Aorta (tissue), 5 donors: Measurements from ENCODE around the gene DMRTA2. TPM values are rescaled to one million over a fixed set of nuclear protein-coding genes. Genes with fewer than 3 reads are reported as not detected.

Source experiments
- ATAC-seq: fragments of 200-7000 bp; cut with Tn5 transposase; one replicate; pipeline ENCODE4 v1.9.1; 2022; ENCODE audit warnings: moderate library complexity; ENCODE audit not compliant: low FRiP score
- DNase-seq, 2 donors: peaks; one replicate each; pipeline ENCODE4 v3.0.0-alpha.2; 2020
- H3K27ac ChIP-seq, 2 donors: one replicate each; pipeline ENCODE4 v1.5.1; 2013; ENCODE audit warnings: low read length in 2 of 2, mild to moderate bottlenecking in 2 of 2, moderate library complexity in 2 of 2, control low read depth in 1 of 2, inconsistent platforms in 1 of 2, low read depth in 1 of 2
- H3K27me3 ChIP-seq, 2 donors: one replicate each; pipeline ENCODE4 v1.6.1; 2013; ENCODE audit warnings: control low read depth in 1 of 2, low read length in 1 of 2, mild to moderate bottlenecking in 1 of 2, moderate library complexity in 1 of 2; ENCODE audit not compliant: insufficient read depth in 2 of 2, control insufficient read depth in 1 of 2
- H3K36me3 ChIP-seq, 2 donors: one replicate each; pipeline ENCODE4 v1.6.1; 2013; ENCODE audit warnings: control low read depth in 1 of 2, low read length in 1 of 2, mild to moderate bottlenecking in 1 of 2; ENCODE audit not compliant: insufficient read depth in 2 of 2, control insufficient read depth in 1 of 2
- H3K4me1 ChIP-seq, 2 donors: one replicate each; pipeline ENCODE4 v1.6.1; 2013; ENCODE audit warnings: low read length in 2 of 2, control low read depth in 1 of 2, mild to moderate bottlenecking in 1 of 2, moderate library complexity in 1 of 2; ENCODE audit not compliant: insufficient read depth in 2 of 2, control insufficient read depth in 1 of 2
- H3K4me3 ChIP-seq, 2 donors: one replicate each; pipeline ENCODE4 v1.5.1; 2013; ENCODE audit warnings: low read length in 2 of 2, control low read depth in 1 of 2, mild to moderate bottlenecking in 1 of 2
- H3K9me3 ChIP-seq: one replicate; pipeline ENCODE4 v1.6.1; 2013; ENCODE audit warnings: mild to moderate bottlenecking, low read length; ENCODE audit not compliant: control insufficient read depth
- WGBS, 2 donors: extraction: QIAGEN DNeasy Blood & Tissue Kit; methylation state at CpG; one replicate each; pipeline ENCODE4 v1.1.7; 2013; 5-methylcytosine and 5-hydroxymethylcytosine counted together
- intact Hi-C, 2 donors: fragments of 100-400 bp; cut with DNase I; formaldehyde crosslinking; loops; one replicate each; pipeline versions ENCODE4 v1.14.2 to v1.15.0; 2022
- polyA plus RNA-seq, 2 donors: library from polyadenylated mRNA; stranded (reverse); fragments of 200-250 nt; gene quantifications; one replicate each; pipeline ENCODE4 v1.2.3, GENCODE V29; 2013
- total RNA-seq, 2 donors: library from RNA; stranded (reverse); fragmentation: NEBNext Ultra II Directional; extraction: Animal tissue kit (Norgen Biotek cat#: 25700); gene quantifications; one replicate each; pipeline ENCODE4 v1.2.1, GENCODE V29; 2021
- donor health status: healthy with polysubstance abuse.
- donor health status: Bipolar disorder and iron deficiency.
- donor health status: DM: no; HTN: no; CAD: no.
- donor health status: DM: no; HTN: no; CAD: no.
- donor health status: DM: yes; HTN: yes; CAD: no.

The DMRTA2 gene
- total and polyA plus RNA-seq, 4 donors = 0.26 TPM; not detected in 3

DNA sequence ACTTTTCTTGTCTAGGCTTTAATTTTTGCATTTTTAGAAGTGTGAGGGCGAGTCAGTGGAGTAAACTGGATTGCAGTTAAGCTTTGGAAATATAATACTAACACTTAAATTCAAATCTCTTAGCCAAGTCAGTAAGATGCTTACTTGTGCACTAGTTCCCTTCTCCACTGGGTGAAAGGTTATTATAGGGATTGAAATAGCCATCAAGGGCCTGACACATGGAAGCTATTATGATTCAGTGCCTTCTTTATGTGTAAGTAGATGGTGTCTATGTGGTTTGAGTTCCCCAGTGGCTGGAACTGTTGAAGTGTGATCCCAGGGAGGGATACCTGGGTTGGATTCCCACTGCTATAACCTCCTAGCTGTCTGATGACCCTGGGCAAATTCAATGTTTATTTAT is 24.7 kb upstream of the DMRTA2 start:
- Histone ChIP-seq H3K4me3 (no peak overlapping the region), H3K27me3 (no peaks in the 10 kb centered on the region), H3K27ac (no peak overlapping the region), H3K9me3 (no peaks in the 10 kb centered on the region), H3K36me3 (peaks cover 4% of the 10 kb centered on the region in 2 donors), H3K4me1 (no peaks in the 10 kb centered on the region)
- intact Hi-C loops = no loop called here
- ATAC-seq (no peak), DNase-seq (no peak)
- 95 to 100% methylated on average over 1 of the region's 1 CpG for WGBS, 2 donors

DNA sequence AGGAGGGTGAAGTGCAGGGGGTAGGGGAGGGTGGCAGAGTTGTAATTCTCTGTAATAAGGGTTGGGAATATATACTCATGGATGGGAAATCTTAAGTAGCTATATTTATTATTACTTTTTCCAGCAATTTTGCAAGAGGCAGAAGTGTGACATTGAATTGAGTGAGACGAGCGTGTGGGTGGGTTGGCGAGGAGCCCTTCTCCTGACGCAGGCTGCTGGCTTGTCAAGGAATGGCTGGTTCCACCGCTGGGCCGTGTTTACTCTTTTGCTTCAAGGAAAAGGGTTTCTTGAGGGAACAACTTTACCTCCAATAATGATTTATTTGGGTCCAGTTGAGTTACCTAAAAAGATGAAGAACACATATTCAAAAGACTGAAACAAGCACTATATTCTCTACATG is 17.9 kb upstream of the DMRTA2 start:
- H3K4me3 ChIP-seq = no peak overlapping the region
- intact Hi-C loops = no loop called here
- no peak for ATAC-seq
- H3K36me3 ChIP-seq = peaks cover 9% of the 10 kb centered on the region in 2 donors
- H3K27me3 ChIP-seq = no peaks in the 10 kb centered on the region
- no peak overlapping the region for H3K27ac ChIP-seq
- no peak for DNase-seq
- no peaks in the 10 kb centered on the region for H3K9me3 ChIP-seq
- 79 to 84% methylated on average over 6 of the region's 6 CpGs for WGBS, 2 donors
- H3K4me1 ChIP-seq = no peaks in the 10 kb centered on the region

DNA sequence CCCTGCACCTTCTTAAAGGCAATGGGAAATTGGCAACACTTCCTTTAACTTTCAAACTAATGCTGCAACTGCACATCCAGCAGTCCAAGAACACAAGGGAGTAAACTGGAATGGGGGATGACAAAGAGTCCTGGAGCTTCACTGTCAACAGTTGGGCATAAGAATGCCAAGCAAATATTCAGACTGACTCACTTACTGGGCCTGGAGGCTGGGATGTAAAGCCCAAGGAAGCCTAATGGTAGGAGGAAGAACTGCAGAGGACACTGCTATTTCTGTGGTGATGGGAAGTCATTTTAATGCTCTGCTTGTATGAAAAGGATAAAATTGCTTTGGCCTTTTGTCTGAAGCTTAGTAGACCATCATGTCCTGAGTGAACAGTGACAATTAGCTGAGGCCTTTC is 15.7 kb upstream of the DMRTA2 start:
- H3K36me3 ChIP-seq = peaks cover 9% of the 10 kb centered on the region in 2 donors

DNA sequence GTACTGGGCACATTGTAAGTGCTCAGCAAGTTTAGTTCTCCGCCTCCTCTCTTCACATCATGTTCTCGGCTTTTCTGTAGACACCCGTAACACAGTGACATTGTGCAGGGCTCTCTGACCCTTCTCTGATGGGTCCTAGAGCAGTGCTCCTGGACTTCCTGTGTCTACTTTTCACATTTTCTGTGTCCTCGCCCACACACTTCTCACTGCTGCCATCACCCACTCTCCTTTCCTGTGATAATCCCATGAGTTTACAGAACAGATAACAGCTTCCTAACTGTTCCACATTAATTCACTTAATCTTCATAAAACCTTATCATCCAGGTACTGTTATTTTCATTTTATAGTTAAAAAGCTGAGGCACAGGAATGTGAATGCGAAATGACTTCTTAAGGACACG is 13.2 kb upstream of the DMRTA2 start:
- Histone ChIP-seq H3K27ac (no peak overlapping the region), H3K27me3 (no peaks in the 10 kb centered on the region), H3K36me3 (peaks cover 8 to 9% of the 10 kb centered on the region in 2 donors), H3K4me3 (no peak overlapping the region), H3K9me3 (no peaks in the 10 kb centered on the region), H3K4me1 (no peaks in the 10 kb centered on the region)
- no peak for ATAC-seq
- 84 to 89% methylated on average over 6 of the region's 6 CpGs for WGBS, 2 donors
- no peak for DNase-seq
- intact Hi-C loops = no loop called here

More for the DNA sequence above, 15.7 kb upstream of the DMRTA2 start:
- ATAC-seq (no peak), DNase-seq (no peak)
- no peak overlapping the region for H3K4me3 ChIP-seq
- intact Hi-C loops = no loop called here
- no peaks in the 10 kb centered on the region for H3K4me1 ChIP-seq
- no peaks in the 10 kb centered on the region for H3K27me3 ChIP-seq
- H3K27ac ChIP-seq = no peak overlapping the region
- no peaks in the 10 kb centered on the region for H3K9me3 ChIP-seq

DNA sequence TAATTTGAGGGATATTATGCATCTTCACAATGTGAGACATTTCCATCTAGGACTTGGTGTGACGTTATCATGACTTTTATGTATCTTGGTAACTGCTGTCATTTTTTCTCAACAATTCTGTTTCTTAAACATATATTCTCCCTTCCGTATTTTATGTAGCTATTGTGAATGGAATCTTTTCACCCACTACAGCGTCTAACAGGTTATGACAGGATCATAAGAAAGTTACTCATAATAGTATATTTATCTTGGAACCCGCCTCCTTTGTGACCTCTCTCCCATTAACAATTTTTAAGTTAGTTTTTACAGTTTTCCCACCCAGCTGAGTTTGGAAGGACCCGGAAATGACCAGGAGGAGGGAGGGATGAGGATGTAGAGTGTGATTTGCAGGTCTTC is 6.8 kb upstream of the DMRTA2 start:
- Histone ChIP-seq H3K27ac (no peak overlapping the region), H3K9me3 (no peaks in the 10 kb centered on the region), H3K4me1 (no peaks in the 10 kb centered on the region), H3K27me3 (peaks cover 0 to 3% of the 10 kb centered on the region in 2 donors), H3K36me3 (no peaks in the 10 kb centered on the region), H3K4me3 (no peak overlapping the region)
- no peak for DNase-seq
- WGBS, 2 donors = 27 to 29% methylated on average over 5 of the region's 5 CpGs
- ATAC-seq = no peak
- intact Hi-C loops = no loop called here

DNA sequence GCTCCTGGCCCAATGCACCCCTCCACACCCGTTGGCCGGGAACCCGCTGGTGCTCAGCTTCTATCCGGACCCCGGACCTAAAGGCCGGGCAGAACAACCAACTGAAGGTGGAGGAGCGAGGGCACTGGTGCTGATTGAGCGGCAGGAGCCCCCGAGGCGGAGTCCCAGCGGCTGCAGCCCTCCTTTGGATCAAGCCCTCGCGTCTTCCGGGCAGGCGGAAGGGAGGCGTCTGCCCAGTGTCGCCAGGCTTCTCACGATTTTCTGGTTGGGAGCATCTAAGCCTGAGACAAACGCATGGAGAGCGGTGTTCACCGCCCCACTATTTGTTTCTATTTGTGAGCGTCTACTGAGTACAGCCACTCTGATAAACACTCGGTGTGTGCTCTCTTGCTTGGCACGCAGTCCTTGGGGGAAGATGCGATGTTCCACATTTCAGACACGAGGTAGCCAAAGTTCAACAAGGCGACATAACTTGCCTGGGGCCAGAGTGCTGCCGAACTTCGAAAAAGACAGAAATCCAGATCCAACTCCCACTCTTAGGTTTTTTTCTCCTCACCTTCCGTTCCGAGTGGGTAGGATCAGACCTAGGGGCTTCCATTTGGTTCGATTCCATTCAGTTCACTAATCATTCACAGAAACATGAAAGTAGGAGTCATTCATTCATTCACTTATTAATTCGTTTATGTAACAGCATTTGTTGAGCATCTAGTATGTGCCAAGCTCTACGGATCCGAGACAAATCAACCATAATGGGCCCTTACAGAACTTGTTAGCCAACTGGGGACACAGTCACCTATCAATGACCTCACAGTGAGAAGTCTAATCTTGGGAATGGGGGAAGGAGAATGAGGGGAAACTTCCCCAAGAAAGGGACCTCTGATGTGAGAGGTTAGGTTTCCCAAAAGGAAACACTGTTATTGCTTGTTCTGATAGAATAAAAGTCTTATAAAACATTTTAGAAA is 4.9 kb upstream of the DMRTA2 start:
- intact Hi-C loops = no loop called here
- Histone ChIP-seq H3K4me1 (no peaks in the 10 kb centered on the region), H3K27me3 (peaks cover 0 to 3% of the 10 kb centered on the region in 2 donors), H3K9me3 (no peaks in the 10 kb centered on the region), H3K27ac (no peak overlapping the region), H3K36me3 (no peaks in the 10 kb centered on the region), H3K4me3 (no peak overlapping the region)
- DNase-seq (peak in 1 of 2 donors; percentile 71), ATAC-seq (no peak)
- 8 to 10% methylated on average over 35 of the region's 35 CpGs for WGBS, 2 donors

DNA sequence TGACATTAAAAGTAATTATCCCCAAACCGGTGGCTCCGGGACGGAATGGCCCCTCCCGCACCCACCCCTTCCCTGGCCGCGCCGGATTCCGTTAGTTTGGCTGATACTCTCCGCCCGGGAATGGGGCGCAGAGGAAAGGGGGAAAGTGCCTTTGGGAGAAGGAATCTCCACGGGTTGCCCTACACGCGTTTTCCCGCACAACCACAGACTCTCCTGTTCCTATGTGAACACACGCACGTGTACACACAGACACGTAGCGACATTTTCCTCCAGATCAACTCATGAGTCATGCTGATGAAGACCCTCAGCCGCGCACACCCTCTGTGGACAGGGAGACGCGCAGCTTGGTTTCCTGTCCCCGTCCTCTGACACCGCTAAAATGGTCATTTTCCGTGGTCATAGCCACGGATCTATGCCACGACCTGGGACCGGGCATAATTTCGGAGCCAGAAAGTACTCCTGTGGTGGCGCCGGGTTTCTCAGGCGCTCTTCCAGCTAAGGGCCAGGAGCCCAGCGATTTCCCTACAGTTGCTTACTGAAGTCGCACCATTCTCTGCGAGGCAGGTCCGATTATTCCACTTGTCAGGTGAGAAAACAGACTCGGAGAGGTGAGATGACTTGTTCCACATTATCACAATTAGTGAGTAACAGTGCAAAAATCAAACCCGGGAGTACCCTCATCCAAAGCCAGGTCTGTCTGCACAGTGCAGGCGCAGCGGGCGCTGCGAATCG is 4.0 kb upstream of the DMRTA2 start:
- 6% methylated on average over 44 of the region's 44 CpGs for WGBS, 2 donors
- intact Hi-C loops = no loop called here
- H3K36me3 ChIP-seq = no peaks in the 10 kb centered on the region
- H3K27ac ChIP-seq = no peak overlapping the region
- H3K9me3 ChIP-seq = no peaks in the 10 kb centered on the region
- no peak for ATAC-seq
- no peak overlapping the region for H3K4me3 ChIP-seq
- DNase-seq = peak in 1 of 2 donors; percentile 69
- H3K27me3 ChIP-seq = peaks cover 0 to 3% of the 10 kb centered on the region in 2 donors
- no peaks in the 10 kb centered on the region for H3K4me1 ChIP-seq

DNA sequence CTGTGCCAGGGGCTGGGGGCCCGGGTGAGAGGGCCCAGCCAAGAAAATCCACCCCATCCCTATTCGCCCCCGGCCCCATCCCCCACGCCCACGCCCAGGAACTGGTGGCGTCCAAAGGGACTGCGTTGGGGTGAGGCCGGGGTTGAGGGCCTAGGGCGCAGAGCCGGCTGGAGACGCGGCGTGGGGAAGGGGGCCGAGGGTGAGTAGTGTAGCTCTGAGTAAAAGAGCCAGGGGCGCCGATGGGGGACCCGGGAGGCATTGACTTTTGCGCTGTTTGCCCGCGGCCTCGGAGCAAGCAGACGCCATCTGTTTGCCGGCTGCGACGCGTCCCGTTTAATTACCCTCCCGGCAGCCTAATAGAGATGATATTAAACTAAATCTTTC is 3.5 kb upstream of the DMRTA2 start:
- Histone ChIP-seq H3K4me3 (no peak overlapping the region), H3K27me3 (peaks cover 0 to 3% of the 10 kb centered on the region in 2 donors), H3K36me3 (no peaks in the 10 kb centered on the region), H3K4me1 (no peaks in the 10 kb centered on the region), H3K9me3 (no peaks in the 10 kb centered on the region), H3K27ac (no peak overlapping the region)
- intact Hi-C loops = no loop called here
- DNase-seq (no peak), ATAC-seq (no peak)
- 4 to 6% methylated on average over 28 of the region's 28 CpGs for WGBS, 2 donors
